ENCODE measurements around the gene ECHS1. TPM values are rescaled to one million over a fixed set of nuclear protein-coding genes. Genes with fewer than 3 reads are reported as not detected.

Gene ECHS1
- total and polyA plus RNA-seq, 12 donors, result 74.4 to 280 (median 138) TPM

DNA sequence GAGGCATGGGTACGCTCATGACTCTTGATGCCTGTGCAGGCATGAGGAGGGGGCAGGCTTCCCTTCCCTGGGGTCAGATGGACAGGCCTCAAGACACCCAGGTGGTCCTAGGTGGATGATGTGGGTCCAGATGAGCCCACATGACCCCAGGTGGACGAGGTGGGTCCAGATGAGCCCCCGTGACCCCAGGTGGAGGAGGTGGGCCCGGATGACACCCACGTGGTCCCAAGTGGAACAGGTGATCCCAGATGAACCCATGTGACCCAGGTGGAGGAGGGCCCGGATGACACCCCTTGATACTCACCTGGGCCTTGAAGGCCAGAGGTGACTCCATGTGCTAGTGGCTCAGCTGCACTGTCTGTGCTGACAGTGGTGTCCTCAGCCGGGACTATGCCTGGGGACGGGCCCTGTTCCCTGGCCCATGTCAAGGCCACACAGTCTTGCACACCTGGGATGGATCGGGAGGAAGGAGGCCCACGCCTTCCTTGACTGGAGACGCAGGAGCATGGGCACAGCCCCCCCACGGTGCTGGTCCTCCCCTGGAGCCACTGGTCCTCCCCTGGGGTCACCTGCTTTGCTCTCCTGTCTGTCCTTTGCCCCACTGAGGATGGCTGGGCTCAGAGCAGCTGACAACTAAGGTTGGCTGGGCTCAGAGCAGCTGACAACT lies 22.7 kb downstream of the ECHS1 start:
- no peak overlapping the region for H3K4me3 ChIP-seq
- H3K9me3 ChIP-seq (replicated peaks in 1 of 3), result no peaks in the 10 kb centered on the region
- no peak overlapping the region for H3K27ac ChIP-seq
- intact Hi-C loops (cut with DNase I), result no loop called here
- no peaks in the 10 kb centered on the region for H3K4me1 ChIP-seq (replicated peaks in 1 of 2)
- WGBS, 4 donors, result 76 to 94% (median 78%) methylated on average over 2 to 12 of the region's 12 CpGs; no CpG with 5 or more reads in 1 of the 4 donors
- H3K27me3 ChIP-seq, result peaks cover 13% of the 10 kb centered on the region
- no peak for TF ChIP-seq CTCF (IDR thresholded peaks at IDR 0.05)
- TF ChIP-seq POLR2A (IDR thresholded peaks at IDR 0.05), result no peak
- H3K36me3 ChIP-seq (replicated peaks in 1 of 2), result no peaks in the 10 kb centered on the region
- DNase-seq, result no peak

DNA sequence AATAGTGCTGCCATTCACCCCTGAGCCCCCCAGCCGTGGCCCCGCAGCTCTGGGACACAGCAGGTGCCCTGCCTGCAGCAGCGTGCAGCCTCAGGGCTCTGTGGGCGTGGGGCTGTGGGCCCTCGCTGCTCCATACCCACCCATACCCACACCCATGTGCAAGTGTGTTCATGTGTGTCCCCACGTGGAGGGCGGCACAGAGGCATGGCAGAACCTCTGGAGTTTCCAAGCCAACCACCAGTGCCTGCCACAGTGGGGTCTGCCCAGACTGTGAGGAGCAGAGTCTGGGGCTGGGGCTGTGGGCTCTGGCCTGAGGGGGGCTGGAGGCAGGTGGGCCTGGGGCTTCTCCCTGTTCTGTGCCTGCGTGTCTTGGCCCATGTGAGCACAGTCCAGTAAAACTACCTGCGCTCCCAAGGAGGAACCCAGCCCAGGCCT lies 23.6 kb downstream of the ECHS1 start:
- Histone ChIP-seq H3K27me3 (peaks cover 13% of the 10 kb centered on the region), H3K4me1 (replicated peaks in 1 of 2) (no peaks in the 10 kb centered on the region), H3K27ac (no peak overlapping the region), H3K36me3 (replicated peaks in 1 of 2) (no peaks in the 10 kb centered on the region), H3K4me3 (no peak overlapping the region), H3K9me3 (replicated peaks in 1 of 3) (no peaks in the 10 kb centered on the region)
- DNase-seq, result no peak
- WGBS, 4 donors, result 66 to 76% (median 72%) methylated on average over 3 to 9 of the region's 9 CpGs
- no peak for TF ChIP-seq CTCF (IDR thresholded peaks at IDR 0.05)
- no peak for TF ChIP-seq POLR2A (IDR thresholded peaks at IDR 0.05)
- intact Hi-C loops (cut with DNase I), result no loop called here

DNA sequence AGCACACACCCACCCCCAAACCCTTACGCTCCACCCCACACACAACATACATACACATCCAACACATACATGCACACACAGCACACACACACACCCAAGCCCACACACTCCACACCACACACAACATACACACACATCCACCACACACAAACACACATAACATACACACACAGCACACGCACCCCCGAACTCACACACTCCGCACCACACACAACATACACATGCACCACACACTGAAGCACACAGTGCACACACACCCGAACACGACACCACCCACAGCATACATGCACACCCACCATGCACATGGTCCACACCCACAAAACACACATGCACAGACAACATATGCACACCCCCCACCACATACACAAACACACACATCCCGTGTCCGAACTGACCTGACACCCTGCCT lies 24.0 kb downstream of the ECHS1 start:
- Histone ChIP-seq H3K27me3 (peaks cover 13% of the 10 kb centered on the region), H3K36me3 (replicated peaks in 1 of 2) (no peaks in the 10 kb centered on the region), H3K4me1 (replicated peaks in 1 of 2) (no peaks in the 10 kb centered on the region), H3K4me3 (no peak overlapping the region), H3K27ac (no peak overlapping the region), H3K9me3 (replicated peaks in 1 of 3) (no peaks in the 10 kb centered on the region)
- WGBS, 4 donors, result 79 to 84% (median 83%) methylated on average over 8 of the region's 8 CpGs
- intact Hi-C loops (cut with DNase I), result no loop called here
- no peak for DNase-seq
- no peak for TF ChIP-seq POLR2A (IDR thresholded peaks at IDR 0.05)
- TF ChIP-seq CTCF (IDR thresholded peaks at IDR 0.05), result no peak

- no peak for DNase-seq
- TF ChIP-seq CTCF (IDR thresholded peaks at IDR 0.05), result no peak
- no peak for TF ChIP-seq POLR2A (IDR thresholded peaks at IDR 0.05)
- peaks cover 18% of the 10 kb centered on the region for H3K27me3 ChIP-seq
- H3K27ac ChIP-seq, result no peak overlapping the region
- intact Hi-C loops (cut with DNase I), result no loop called here
- H3K36me3 ChIP-seq (replicated peaks in 1 of 2), result no peaks in the 10 kb centered on the region
- no peaks in the 10 kb centered on the region for H3K9me3 ChIP-seq (replicated peaks in 1 of 3)
- 48 to 65% (median 51%) methylated on average over 4 to 16 of the region's 16 CpGs for WGBS, 4 donors
- no peaks in the 10 kb centered on the region for H3K4me1 ChIP-seq (replicated peaks in 1 of 2)
- no peak overlapping the region for H3K4me3 ChIP-seq
Observed at GRCh38 chr10:133347710-133348517, 25.2 kb downstream of the ECHS1 start.
